ENCODE results near the gene CFHR3.
"Not testable (repeated sequence)": the region's sequence is repeated elsewhere in the genome, so short reads cannot be mapped to it uniquely, and the experiment has no call there.

DNA sequence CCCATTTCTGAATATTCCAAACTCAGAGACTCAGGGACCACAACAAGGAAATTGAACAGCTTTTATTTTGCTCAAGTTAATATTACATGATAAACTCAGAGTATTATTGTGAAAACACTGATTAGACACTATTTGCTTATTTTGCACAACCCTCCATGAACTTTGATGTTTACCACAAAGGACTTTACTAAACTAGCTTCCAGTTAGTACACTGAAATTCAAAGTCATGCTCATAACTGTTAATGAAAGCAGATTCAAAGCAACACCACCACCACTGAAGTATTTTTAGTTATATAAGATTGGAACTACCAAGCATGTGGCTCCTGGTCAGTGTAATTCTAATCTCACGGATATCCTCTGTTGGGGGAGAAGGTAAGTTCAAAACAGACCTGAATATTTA lies 44.9 kb downstream of the CFHR3 start, which contains the start of gene CFHR1:
- TF ChIP-seq EZH2phosphoT487 (IDR thresholded peaks at IDR 0.05; ENCODE audit: insufficient read depth, low read depth); EZH2 (IDR thresholded peaks at IDR 0.05; ENCODE audit: insufficient read depth, poor library complexity, severe bottlenecking): not testable (repeated sequence)

All from GM23248 (cell line).